NCI-H69 (cell line): ENCODE measurements around the gene GNGT1.

Experiments used
- DNase-seq: peaks from one replicate; lab custom pipeline; 2025; lab: John Stamatoyannopoulos, UW

Gene GNGT1

DNA sequence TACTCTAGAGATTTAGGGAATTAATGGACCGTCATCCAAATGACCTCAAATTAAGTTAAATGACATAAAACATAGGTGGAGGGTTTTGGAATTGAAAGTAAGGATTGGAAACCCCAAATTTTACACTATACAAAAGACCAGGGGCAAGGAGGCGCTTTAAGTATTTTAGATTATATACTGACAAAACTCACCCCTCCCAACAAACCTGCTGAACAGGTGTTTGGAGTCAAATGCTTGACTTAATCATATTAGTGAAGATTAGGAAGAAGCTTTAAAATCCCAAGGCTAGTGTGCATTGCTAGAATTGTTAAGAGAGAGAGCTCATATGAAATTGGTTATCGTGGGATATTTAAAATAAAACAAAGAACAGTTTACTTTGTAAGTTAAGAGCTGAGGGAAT is at the start of gene GNGT1:
GNGT1 (plus strand) TSS at position 301 of the 400 bp plus-strand sequence. CDS start 180 bp downstream, outside the sequence.
- DNase-seq: no peak

DNA sequence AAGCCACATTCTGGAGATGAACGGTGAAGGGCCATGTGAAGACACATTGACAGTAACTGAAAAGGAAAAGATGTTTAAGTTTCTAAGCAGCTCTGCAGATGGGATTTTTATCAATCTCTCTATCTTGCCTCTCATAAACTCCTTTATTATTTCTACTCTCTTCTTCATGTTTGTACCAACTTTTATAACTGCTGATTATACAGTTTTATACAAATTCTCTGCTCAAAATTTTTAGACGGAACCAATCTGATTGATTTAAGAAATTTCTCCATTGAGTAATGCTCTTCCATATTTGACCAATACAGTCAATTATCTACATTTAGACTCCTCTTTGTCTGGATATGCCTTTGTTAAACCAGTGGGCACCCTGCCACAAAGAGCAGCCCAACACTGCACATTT is 47.5 kb upstream of the GNGT1 start:
- DNase-seq: no peak

DNA sequence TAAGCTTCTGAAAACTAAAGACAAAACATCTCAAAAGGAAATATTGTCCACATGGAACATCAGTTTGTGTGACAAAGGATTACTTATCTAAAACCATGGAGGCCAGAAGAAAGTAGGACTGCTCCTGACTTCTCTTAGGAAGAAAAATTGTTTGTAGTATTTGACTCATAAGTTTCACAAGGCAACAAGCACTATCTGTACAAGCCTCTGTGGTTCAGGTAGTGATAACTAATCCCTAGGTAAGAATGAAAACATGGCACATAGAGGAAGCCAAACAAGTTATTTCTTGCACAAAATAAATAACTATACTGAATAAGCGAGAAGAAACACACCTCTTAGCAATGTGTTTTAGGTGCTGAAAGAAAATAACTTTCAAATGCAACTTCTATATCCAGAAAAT is 46.1 kb upstream of the GNGT1 start:
- DNase-seq: no peak

DNA sequence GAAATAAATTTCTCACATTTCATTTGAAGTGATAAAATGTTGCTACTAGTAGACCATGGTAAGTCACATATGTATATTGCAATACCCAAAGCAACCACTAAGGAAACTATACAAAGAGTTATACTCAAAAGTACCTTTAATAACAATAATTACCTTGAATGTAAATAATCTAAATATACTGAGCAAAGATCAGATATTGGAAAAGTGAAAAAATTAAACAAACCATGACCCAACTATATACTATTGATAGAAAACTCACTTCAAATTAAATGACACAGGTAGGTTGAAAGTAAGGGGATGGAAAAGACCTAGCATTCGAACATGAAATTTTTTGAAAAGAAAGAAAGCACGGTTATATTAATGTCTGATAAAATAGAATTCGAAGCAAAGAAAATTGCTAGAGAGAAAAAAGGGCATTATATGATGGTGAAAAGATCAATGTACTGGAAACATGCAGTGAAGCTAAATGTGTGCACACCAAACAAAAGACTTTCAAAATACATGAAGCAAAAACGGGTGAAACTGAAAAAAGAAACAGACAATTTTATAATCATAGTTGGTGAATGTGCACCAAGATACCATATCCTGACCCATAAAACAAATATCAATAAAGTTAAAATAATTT is 44.9 kb upstream of the GNGT1 start:
- DNase-seq: peak; percentile 6

DNA sequence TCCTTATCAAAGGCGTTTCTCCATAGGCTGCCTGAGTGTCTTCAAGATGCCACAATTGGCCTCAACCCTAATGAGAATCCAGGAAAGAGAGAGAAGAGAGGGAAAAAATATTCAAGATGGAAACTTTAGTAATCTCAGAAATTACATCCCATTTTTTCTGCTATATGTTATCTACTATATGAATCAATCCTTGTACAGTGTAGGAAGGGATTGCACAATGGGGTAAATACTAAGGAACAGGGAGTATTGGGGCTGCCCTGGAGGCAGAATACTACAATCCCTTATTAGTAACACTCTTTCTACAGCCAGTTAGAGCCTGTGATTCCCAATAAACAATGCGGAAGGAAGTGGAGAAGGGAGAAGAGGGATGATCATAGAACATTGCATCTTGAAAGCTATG is 43.7 kb upstream of the GNGT1 start:
- no peak for DNase-seq

DNA sequence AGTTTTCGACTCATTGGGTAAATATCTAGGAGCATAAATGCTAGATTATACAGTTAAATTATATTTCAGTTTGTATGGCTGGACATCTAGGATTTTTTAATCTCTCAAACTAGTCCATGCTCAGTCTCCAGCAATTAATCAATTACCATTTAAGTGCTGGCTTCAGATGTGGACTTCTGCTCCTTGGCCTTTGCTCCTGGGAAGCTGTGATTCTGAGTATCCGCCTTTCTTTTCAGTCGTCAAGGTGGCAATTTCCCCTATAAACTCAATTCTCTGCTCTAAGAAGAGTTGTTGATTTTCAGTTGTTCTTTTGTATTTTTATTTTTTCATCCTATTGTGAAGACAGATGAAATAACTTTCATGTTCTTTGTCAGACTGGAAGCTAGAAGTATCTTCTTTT is 39.5 kb upstream of the GNGT1 start:
- no peak for DNase-seq

DNA sequence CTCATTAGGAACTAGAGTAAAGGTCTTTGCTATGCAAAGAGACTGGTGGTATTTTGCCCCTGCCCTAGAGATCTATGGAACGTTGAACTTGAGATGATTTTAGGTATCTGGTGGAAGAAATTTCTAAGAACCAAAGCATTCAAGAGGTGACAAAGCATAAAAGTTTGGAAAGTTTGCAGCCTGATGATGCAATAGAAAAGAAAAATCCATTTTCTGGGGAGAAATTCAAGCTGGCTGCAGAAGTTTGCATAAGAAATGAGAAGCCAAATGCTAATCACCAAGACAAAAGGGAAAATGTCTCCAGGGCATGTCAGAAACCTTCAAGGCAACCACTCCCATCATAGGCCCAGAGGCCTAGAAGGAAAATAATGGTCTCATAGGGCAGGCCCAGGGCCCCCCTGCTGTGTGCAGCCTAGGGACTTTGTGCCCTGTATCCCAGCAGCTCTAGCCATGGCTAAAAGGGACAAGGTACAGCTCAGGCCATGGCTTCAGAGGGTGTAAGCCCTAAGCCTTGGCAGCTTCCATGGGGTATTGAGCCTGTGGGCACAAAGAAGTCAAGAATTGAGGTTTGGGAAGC is 32.3 kb upstream of the GNGT1 start:
- peak; percentile 4 for DNase-seq

DNA sequence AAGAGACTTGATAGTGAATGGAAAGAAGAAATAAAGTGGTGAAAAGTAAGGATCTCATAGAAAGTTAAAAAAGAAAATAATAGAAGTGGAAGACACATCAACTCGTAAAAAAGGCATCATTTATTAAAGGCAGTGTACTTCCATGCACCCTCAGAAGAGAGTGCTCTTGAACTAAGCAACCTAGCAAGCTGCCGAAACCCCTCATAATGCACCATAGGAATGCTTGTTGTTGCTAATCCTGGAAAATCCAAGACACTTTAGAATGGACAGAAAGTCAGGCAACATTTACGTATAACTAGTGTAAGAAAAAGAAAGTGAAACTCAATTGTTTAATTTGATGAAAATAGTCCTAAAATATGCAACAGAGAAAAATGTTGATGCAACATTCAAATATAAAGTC is 28.6 kb upstream of the GNGT1 start:
- DNase-seq: no peak

DNA sequence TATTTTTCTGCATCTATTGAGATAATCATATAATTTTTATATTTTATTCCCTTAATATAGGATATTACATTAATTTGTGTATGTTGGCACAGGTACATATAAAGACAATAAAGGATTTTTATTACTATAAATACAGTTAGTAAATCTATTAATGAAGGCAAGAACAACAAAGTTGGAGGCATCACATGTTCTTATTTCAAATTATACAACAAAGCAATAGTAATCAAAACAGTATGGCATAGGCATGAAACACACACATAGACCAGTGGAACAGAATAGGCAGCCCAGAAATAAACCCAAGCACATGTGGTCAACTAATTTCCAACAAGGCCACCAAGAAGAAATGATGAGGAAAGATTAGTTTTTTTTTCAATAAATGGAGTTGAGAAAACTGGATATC is 27.0 kb upstream of the GNGT1 start:
- no peak for DNase-seq

DNA sequence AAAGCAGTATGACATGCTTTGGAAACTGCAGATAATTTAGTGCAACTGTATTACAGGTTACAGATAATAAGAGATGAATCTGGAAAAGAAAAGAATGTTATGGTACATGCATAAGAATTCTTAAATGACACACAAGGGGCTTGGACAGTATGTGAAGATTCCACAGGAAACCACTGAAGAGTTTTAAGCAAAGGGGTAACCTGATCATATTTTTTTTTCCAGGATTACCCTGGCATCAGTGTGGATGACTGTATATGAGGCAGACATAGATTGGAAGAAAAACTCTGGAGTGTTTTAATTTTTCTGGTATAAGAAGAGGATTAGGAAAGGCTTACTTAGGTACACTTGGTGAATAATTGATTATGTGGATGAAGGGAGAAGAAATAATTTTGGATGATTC is 23.9 kb upstream of the GNGT1 start:
- no peak for DNase-seq

DNA sequence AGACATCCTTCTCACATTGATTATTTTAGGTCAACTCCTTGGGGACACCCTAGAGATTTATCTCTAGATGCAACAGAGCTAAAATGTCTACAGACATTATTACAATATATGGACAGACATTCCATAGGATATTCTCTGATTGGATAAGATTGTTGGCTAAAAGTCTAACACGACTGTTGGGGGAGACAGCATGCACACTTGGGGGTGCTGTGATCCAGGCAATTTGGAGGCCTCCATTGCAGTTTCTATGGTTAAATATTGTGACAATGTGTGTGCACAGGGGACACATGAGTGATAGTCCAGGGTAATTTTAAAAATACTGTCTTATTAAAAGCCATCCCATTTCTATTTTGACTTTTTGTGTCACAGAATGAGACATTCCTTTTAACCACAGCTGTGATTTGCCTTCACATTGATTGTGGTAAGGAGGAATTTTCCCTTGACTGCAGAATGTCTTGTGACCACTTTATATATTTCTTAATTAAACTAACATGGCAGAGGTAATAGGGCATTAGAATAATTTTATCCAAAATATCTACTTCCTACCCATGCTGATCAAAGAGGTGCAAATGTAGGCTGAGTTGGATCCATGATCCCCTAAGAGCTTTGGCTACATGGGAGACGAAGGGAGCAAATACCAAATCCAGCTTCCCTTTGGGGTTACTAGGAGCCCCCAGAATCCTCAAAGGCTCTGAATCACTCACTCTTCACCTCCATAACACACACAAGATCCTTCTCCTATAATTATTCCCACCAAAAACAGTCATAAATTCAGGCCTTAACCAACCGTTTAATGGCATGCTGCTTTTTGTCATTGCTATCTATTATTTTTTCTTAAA is 23.1 kb upstream of the GNGT1 start:
- no peak for DNase-seq

DNA sequence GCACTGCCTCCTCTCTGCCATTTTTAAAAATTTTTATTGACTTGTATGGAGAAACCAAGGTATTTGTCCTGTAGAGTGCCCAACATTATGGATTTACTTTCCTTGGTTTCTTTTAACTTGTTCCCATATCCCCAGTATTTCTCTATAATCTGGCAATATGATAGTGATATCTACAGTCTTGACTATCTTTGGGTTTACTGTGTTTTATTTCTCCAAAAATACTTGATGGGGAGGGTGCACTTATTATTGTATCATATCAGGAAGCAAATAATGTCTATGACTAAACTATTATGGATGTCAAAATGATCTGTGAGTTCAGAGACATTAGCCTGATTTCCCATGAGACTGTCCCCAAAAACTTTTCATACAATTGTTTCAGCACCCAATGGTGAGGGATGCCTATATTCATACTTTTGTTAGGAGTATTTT is 22.4 kb upstream of the GNGT1 start:
- no peak for DNase-seq

DNA sequence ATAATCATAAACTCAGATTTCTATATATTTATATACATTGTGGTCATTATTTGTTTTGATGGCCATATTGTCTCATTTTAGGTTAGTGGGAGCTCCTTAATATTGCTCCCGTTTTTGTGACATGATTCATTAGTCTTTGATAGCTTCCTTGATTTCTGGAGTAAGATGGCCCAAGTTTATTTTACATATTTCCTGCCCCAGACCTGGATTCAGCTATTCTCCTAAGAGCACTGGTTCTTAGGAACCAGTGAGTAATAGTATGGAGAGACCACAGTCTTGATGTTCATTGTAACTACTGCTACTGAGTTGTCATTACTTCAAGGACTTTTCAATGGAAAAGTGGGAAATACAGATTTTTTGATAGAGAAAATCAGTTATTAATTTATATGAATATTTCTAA is 21.8 kb upstream of the GNGT1 start:
- no peak for DNase-seq

DNA sequence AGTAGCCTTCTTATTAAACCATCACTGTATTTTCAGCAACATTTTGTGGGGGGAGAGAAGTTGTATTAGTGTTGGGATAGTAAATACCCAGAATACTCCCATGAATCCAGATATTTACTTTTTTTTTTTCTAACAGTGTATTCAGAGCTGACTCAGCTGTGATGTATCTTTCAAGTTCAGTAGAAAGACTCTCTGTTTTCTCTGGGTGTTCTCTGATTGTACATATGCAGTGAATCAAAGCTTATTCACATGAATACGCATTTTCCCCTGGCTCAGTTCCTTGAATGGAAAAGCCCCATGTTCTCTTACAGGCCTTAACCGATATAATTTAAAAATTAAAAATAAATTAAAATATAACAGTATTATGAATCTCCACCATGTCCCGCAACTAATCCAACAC is 17.1 kb upstream of the GNGT1 start:
- no peak for DNase-seq

DNA sequence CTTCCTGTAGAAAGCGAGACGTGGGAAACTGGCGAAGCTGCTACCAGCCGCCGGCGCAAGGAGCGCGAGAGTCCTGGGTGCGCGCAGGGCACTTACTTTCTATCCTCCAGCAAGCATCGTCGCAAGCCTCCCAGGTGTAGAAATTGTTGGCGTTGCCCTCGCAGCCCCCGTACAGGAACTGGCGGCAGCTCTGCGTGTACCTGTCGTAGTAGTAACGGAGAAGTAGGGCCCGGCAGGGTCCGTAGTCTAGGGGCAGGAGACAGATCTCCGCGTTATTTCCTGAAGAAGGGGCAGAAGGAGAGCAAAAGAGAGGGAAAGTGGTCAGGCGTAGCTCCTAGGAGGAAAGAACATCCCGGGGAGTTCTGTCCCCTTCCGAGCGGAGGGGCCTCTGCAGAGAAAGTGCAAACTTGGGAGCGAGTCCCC is 16.3 kb upstream of the GNGT1 start:
- DNase-seq: peak; percentile 75

DNA sequence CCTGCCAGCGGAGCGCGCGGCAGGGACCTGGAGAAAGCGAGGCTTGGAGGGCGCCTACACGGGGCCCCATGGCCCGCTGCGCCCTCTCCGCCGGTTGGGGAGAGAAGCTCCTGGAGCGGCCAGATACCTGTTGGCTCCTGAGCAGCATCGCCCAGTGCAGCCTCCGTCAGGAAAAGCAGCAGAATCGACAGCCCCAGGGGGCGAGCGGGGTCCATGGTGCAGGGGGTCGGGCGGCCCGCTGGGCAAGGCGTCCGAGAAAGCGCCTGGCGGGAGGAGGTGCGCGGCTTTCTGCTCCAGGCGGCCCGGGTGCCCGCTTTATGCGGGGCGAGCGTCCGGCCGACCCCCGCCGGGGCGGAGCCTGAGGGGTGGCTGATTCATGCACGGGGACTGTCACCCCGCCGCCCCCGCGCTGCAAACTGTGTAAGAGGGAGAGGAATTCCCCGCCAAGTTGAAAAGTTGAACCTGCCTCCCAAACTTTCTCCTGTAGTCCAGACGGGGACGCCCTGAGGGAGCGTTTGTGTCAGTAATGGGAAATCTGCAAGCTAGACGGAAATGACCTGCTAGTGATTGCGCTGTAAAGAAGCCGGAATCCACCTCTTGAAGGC is 15.8 kb upstream of the GNGT1 start, which contains the start of gene TFPI2:
TFPI2 (minus strand) TSS at position 290 of the 605 bp plus-strand sequence; CDS start at position 215, 75 bp downstream.
- peak; percentile 64 for DNase-seq

DNA sequence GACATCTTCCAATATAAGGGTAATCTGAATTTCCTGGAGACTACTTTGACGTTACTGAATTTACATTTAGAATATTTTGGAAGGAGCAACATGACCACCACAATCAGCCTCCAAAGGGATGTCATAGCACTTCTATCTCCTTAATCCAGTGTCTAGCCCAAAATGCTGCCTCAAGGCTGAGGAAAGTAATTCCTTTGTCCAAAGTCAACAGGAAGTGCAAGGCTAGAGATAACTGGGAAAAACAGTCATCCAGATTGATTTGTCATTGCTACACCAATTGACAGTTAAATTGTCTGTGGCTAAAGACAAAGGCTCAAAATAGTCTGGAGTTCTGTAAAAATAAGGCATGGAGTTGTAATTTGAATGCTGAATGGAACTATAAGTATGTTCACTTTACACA is 11.9 kb upstream of the GNGT1 start:
- no peak for DNase-seq

DNA sequence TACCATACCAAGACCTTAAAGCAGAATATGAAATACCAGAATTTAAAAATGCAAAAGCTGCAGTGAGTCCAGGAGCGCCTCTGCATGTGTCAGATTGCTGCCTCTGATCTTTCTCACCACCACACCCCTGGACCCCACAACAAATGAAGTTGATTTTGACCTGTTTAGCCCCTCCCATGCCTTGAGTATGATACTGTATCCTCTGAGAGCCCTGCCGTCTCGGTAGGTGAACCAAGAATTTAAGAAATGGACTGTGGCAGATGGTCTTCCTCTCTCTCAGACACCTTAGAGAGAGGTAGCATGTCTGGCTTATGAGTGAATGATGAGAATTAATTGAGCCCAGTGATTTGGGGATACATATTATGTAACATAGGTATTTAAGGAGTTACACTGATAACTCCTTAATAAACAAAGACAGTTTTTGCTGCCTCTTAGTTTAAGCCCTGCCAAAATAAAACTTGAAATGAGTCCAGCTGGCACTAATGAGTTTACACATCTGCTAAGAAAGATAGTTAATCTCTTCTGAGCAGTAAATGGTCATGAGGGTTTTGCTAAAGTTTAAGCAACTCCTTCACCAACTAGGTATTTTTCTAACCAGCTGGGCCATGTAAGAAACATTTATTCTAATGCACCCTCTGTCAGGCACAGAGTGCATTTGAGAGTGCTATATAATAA is 11.3 kb upstream of the GNGT1 start:
- DNase-seq: peak; percentile 72

DNA sequence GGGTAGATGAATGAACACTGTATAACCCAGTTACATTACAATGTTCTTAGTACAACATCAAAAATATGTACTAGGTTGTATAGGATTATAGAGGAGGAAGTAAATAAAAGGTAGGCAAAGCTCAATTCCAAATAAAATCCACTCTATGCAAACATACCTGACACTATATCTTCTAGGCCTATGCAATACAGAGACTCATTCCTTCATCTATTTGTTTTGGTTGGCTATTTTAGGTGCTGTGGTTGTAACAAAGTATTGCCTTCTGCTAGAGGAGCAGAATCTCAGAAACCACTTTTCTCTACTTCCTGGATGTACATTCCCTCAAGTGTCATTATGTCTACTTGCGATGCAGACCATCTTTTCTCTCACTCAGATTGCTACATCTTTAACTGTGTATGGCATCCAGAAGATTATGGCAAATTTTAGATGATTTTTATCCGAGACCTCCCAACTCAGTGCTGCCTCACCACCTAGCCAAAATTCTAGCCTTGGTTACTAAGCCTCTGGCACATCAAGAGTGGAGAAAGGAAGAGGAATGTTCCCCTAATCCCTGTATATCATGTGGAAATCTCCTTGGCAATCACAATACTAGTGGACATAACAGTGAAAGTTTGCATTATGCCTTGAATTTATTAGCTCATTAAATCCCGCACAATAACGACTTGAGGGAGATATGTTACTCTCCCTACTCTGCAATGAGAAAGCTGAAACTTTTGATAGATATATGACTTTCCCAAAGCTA is 10.3 kb upstream of the GNGT1 start:
- peak; percentile 36 for DNase-seq

DNA sequence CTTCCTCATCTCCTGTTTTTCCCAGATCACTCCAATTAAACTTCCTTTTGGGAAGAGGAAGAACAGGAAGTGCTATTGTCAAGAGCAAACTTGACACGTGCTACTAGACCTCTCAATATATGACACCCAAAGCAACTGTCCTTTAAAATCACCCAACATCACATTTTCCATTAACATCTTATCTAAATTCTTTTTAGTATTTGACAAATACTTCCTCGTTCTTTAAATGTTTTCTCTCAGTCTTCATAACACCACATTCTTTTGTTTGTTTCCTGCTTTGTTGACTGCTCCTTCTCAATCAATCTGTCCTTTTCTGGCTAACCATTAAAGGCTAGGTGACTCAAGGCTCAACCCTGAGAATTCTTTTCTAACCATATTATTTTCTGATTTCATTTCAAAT is 8.7 kb upstream of the GNGT1 start:
- no peak for DNase-seq

DNA sequence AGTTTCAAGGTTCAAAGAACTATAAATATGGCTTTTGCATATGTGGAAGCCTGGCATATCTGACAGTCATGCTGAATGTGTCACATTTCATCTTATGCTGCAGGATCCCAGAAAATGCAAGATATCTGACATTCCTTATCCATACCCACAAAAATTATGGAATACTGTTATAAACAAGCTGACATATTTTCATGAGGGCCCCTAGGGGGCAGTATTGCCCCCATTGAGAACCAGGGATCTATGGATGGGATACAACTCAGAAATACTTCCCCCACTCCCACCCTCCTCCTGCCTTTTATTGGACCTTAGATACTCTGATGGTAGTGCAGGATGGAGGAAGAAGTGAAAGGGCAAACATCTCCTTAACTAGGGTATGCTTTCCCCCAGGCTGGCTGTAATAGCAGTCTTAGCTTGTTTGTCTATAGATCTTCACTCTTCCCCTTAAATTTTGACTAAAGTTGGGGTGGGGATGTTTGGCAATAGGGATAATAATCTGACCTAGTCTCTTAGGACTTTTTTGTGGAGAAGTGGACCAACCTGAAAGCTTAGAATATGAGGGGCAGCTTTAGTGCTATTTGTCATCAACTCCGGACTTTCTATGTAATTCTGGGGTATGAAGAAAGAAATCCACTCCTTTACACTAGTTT is 3.5 kb upstream of the GNGT1 start:
- DNase-seq: peak; percentile 69
